Panc1 (cell line): ENCODE measurements around the gene FREM1. TPM values are rescaled to one million over a fixed set of nuclear protein-coding genes. Genes with fewer than 3 reads are reported as not detected.

ENCODE experiments used
- ATAC-seq: fragments of 200-7000 bp; cut with Tn5 transposase; 2 replicates; pipeline ENCODE4 v1.9.1; 2020; ENCODE audit warnings: mild to moderate bottlenecking, moderate library complexity
- BruUV-seq: library from RNA; stranded (reverse); fragments of 400-500 nt; replicated peaks from 2 replicates; lab custom pipeline; 2021; lab: Mats Ljungman, UMichigan
- CTCF ChIA-PET: fragments of 300-600 bp; sonication (Branson Sonifier 250); formaldehyde crosslinking; loops from one replicate; lab custom pipeline; 2022; ENCODE audit warnings: antibody characterized with exemption; lab: Charles Lee
- POLR2A ChIA-PET: fragments of 300-600 bp; sonication (Branson Sonifier 250); formaldehyde crosslinking; loops from one replicate; lab custom pipeline; 2022; ENCODE audit warnings: antibody characterized with exemption; lab: Charles Lee
- DNase-seq: peaks from one replicate; pipeline ENCODE4 v3.0.0-alpha.2; 2010; ENCODE audit warnings: low read depth, low spot score
- H3K27ac ChIP-seq: 2 replicates; pipeline ENCODE4 v1.5.1; 2011; ENCODE audit warnings: mild to moderate bottlenecking, low read length, inconsistent platforms
- H3K27me3 ChIP-seq: fragments of 200-500 bp; sonication (Bioruptor generic); 2 replicates; pipeline ENCODE4 v1.6.0; 2014; ENCODE audit warnings: low read length, inconsistent platforms; ENCODE audit not compliant: control insufficient read depth, insufficient read depth
- H3K36me3 ChIP-seq: fragments of 200-500 bp; sonication (Bioruptor generic); 2 replicates; pipeline ENCODE4 v1.5.1; 2014; ENCODE audit warnings: inconsistent platforms, mild to moderate bottlenecking, low read length, moderate library complexity; ENCODE audit not compliant: control insufficient read depth, insufficient read depth
- H3K4me1 ChIP-seq: 2 replicates; pipeline ENCODE4 v1.5.1; 2011; ENCODE audit warnings: inconsistent platforms, mild to moderate bottlenecking, low read length, moderate library complexity; ENCODE audit not compliant: control insufficient read depth, insufficient read depth
- H3K4me3 ChIP-seq, 2 experiments: 2 replicates each; pipeline ENCODE4 v1.5.1; 2011 to 2012; ENCODE audit warnings: low read depth in 2 of 2, low read length in 2 of 2, mild to moderate bottlenecking in 2 of 2, inconsistent platforms in 1 of 2, moderate library complexity in 1 of 2
- H3K9me3 ChIP-seq: fragments of 200-500 bp; sonication (Bioruptor generic); 2 replicates; pipeline ENCODE4 v1.5.1; 2014; ENCODE audit warnings: low read depth, mild to moderate bottlenecking, inconsistent platforms, low read length, moderate library complexity; ENCODE audit not compliant: control insufficient read depth, insufficient read depth
- CTCF ChIP-seq: fragments of 450-650 bp; IDR thresholded peaks from 2 replicates; pipeline ENCODE4 v1.5.1; 2017; ENCODE audit warnings: mild to moderate bottlenecking
- POLR2AphosphoS5 ChIP-seq: IDR thresholded peaks from 2 replicates; pipeline ENCODE4 v1.6.1; 2012; ENCODE audit warnings: mild to moderate bottlenecking, low read depth, low read length, moderate library complexity
- REST ChIP-seq, 2 experiments: IDR thresholded peaks; 2 replicates each; pipeline ENCODE4 v1.6.1; 2011 to 2012; ENCODE audit warnings: low read depth in 2 of 2, control low read depth in 1 of 2, low read length in 1 of 2, mild to moderate bottlenecking in 1 of 2, moderate library complexity in 1 of 2; ENCODE audit not compliant: insufficient read depth in 1 of 2
- SIN3A ChIP-seq: IDR thresholded peaks from 2 replicates; pipeline ENCODE4 v1.6.1; 2012; ENCODE audit warnings: low read depth, mild to moderate bottlenecking, low read length, moderate library complexity, borderline replicate concordance; ENCODE audit not compliant: insufficient read depth
- TCF7L2 ChIP-seq: IDR thresholded peaks from 2 replicates; pipeline ENCODE4 v1.6.1; 2011; ENCODE audit warnings: mild to moderate bottlenecking, low read depth, low read length, inconsistent platforms
- in situ Hi-C: cut with HindIII; loops from 2 replicates; pipeline ENCODE4 v1.10.0; 2016; ENCODE audit warnings: low sequenced_read_pairs, low pct_unique_long_range_greater_than_20kb
- intact Hi-C: fragments of 100-400 bp; cut with micrococcal nuclease; formaldehyde crosslinking; loops from one replicate; pipeline ENCODE4 v1.10.0; 2022; ENCODE audit not compliant: unreplicated experiment
- total RNA-seq: library from RNA; stranded (reverse); gene quantifications from one replicate; pipeline ENCODE4 v1.2.1, GENCODE V29; 2021; ENCODE audit not compliant: unreplicated experiment

The FREM1 gene
- total RNA-seq, 1 experiment from 2014 or later, result not detected

GRCh38 chr9:14830057-14830456, 80.2 kb downstream of the FREM1 start:
- no TSS peak for BruUV-seq
- POLR2A ChIA-PET, result no interaction called here
- H3K27ac ChIP-seq, result no peak overlapping the region
- H3K4me1 ChIP-seq, result no peaks in the 10 kb centered on the region
- no peak for TF ChIP-seq POLR2AphosphoS5
- no peak for TF ChIP-seq TCF7L2
- no peak for TF ChIP-seq SIN3A
- TF ChIP-seq REST (IDR thresholded peaks at IDR 0.05; ENCODE audit: insufficient read depth in 1 of 2, low read depth in 2 of 2, low read length in 1 of 2), result no peak
- no peak for TF ChIP-seq CTCF
- CTCF ChIA-PET, result no interaction called here
- H3K27me3 ChIP-seq, result no peaks in the 10 kb centered on the region
- no peaks in the 10 kb centered on the region for H3K36me3 ChIP-seq
- ATAC-seq, result no peak
- in situ Hi-C loops (no loop called here), intact Hi-C loops (no loop called here)
- DNase-seq, result no peak
- H3K9me3 ChIP-seq, result no peaks in the 10 kb centered on the region
- H3K4me3 ChIP-seq, result no peak overlapping the region

- intact Hi-C loops (no loop called here), in situ Hi-C loops (no loop called here)
- no peak overlapping the region for H3K27ac ChIP-seq
- TF ChIP-seq TCF7L2 (no peak), POLR2AphosphoS5 (no peak), CTCF (no peak), SIN3A (no peak), REST (IDR thresholded peaks at IDR 0.05; ENCODE audit: insufficient read depth in 1 of 2, low read depth in 2 of 2, low read length in 1 of 2) (no peak)
- H3K4me3 ChIP-seq, result no peak overlapping the region
- no TSS peak for BruUV-seq
- POLR2A ChIA-PET, result no interaction called here
- no peaks in the 10 kb centered on the region for H3K27me3 ChIP-seq
- no peaks in the 10 kb centered on the region for H3K9me3 ChIP-seq
- CTCF ChIA-PET, result no interaction called here
- DNase-seq (no peak), ATAC-seq (no peak)
- no peaks in the 10 kb centered on the region for H3K36me3 ChIP-seq
- H3K4me1 ChIP-seq, result no peaks in the 10 kb centered on the region
Observed at GRCh38 chr9:14829204-14829603, 81.0 kb downstream of the FREM1 start.
